ENCODE results near the gene TNS1.

DNA sequence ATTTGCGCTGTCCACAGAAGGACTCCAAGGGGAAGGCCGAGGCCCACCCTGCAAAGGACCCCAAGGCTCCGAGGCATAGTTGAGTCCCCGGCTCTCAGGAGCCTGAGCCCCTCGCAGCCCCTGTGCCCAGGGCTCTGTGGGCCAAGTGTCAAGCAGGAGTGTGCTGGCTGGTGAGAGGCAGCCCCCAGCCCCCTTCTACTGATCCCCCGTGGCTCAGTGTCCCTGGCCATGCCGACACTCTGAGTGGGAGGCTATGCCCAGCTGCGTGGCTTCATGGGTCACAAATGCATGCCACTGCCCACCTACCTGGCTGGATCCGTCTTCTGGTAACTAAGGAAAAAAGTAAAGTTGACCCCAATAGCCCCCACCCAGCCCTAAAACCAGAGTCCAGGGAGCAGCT is 172.7 kb downstream of the TNS1 start:
- TF ChIP-seq, protein P1, sequence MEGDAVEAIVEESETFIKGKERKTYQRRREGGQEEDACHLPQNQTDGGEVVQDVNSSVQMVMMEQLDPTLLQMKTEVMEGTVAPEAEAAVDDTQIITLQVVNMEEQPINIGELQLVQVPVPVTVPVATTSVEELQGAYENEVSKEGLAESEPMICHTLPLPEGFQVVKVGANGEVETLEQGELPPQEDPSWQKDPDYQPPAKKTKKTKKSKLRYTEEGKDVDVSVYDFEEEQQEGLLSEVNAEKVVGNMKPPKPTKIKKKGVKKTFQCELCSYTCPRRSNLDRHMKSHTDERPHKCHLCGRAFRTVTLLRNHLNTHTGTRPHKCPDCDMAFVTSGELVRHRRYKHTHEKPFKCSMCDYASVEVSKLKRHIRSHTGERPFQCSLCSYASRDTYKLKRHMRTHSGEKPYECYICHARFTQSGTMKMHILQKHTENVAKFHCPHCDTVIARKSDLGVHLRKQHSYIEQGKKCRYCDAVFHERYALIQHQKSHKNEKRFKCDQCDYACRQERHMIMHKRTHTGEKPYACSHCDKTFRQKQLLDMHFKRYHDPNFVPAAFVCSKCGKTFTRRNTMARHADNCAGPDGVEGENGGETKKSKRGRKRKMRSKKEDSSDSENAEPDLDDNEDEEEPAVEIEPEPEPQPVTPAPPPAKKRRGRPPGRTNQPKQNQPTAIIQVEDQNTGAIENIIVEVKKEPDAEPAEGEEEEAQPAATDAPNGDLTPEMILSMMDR (IDR thresholded peaks at IDR 0.05), result no peak
- no peak for TF ChIP-seq POLR2A (IDR thresholded peaks at IDR 0.05)

All from thyroid gland (tissue), 4 donors.